ENCODE results near the gene TTC4.

TTC4 gene

GRCh38 chr1:54703471-54703870 lies 12.2 kb upstream of the TTC4 start:
- DNase-seq = no peak

- no peak for DNase-seq
These were observed 10.5 kb upstream of the TTC4 start for GRCh38 chr1:54705153-54705552.

GRCh38 chr1:54706419-54706818 lies 9.2 kb upstream of the TTC4 start:
- no peak for DNase-seq

- DNase-seq = no peak
These were observed 7.3 kb upstream of the TTC4 start for GRCh38 chr1:54708385-54708784.

- no peak for DNase-seq
These were observed 5.9 kb upstream of the TTC4 start for GRCh38 chr1:54709547-54710292.

- DNase-seq = no peak
These were observed 5.2 kb upstream of the TTC4 start for GRCh38 chr1:54710434-54710833.

- no peak for DNase-seq
These were observed 4.8 kb upstream of the TTC4 start for GRCh38 chr1:54710841-54711240.

GRCh38 chr1:54711536-54711935 lies 4.1 kb upstream of the TTC4 start:
- DNase-seq = no peak

- DNase-seq = no peak
These were observed 674 bp upstream of the TTC4 start for GRCh38 chr1:54714881-54715492.

- DNase-seq = no peak
These were observed 812 bp downstream of the TTC4 start for GRCh38 chr1:54716299-54717047.

GRCh38 chr1:54721719-54722118 lies 6.1 kb downstream of the TTC4 start:
- no peak for DNase-seq

GRCh38 chr1:54723985-54724384 lies 8.3 kb downstream of the TTC4 start:
- no peak for DNase-seq

GRCh38 chr1:54724771-54725170 lies 9.1 kb downstream of the TTC4 start:
- DNase-seq = no peak

- DNase-seq = no peak
These were observed 12.4 kb downstream of the TTC4 start for GRCh38 chr1:54728027-54728426.

GRCh38 chr1:54736685-54737084 lies 21.0 kb downstream of the TTC4 start:
- no peak for DNase-seq

GRCh38 chr1:54738244-54738643 lies 22.6 kb downstream of the TTC4 start:
- no peak for DNase-seq

GRCh38 chr1:54741531-54741930 lies 25.9 kb downstream of the TTC4 start:
- DNase-seq = no peak

- DNase-seq = peak in 1 of 58 donors; percentile 7
These were observed 26.6 kb downstream of the TTC4 start for GRCh38 chr1:54742282-54742681.

- DNase-seq = no peak
These were observed 28.0 kb downstream of the TTC4 start for GRCh38 chr1:54743416-54744226.

GRCh38 chr1:54744696-54745095 lies 29.0 kb downstream of the TTC4 start:
- DNase-seq = no peak

- no peak for DNase-seq
These were observed 29.6 kb downstream of the TTC4 start for GRCh38 chr1:54745274-54745673.

GRCh38 chr1:54745864-54746263 lies 30.2 kb downstream of the TTC4 start:
- no peak for DNase-seq
